K562 (cell line): ENCODE results near the gene KLHDC10. TPM values are rescaled to one million over a fixed set of nuclear protein-coding genes. Genes with fewer than 3 reads are reported as not detected.

Source experiments
- CBX8 ChIP-seq: fragments of 200-600 bp; sonication (generic); IDR thresholded peaks from 2 replicates; pipeline ENCODE4 v1.6.1; 2012; ENCODE audit warnings: borderline replicate concordance, mixed run types, low read depth, mild to moderate bottlenecking, moderate library complexity, mixed read lengths, low read length, control low read depth, inconsistent platforms; ENCODE audit not compliant: poor library complexity, severe bottlenecking; ENCODE audit errors: extremely low read depth
- CREM ChIP-seq: IDR thresholded peaks from 2 replicates; pipeline ENCODE4 v1.6.1; 2014; ENCODE audit warnings: antibody characterized with exemption, low read depth
- FOXM1 ChIP-seq, 2 experiments: fragments of 450-650 bp in 1 of 2; sonication (generic) in 1 of 2; formaldehyde crosslinking in 1 of 2; IDR thresholded peaks; 2 replicates each; pipeline versions ENCODE4 v1.6.1 to v1.9.0; 2017 to 2022; ENCODE audit warnings: low read depth in 2 of 2, mild to moderate bottlenecking in 2 of 2, missing genetic modification reagents in 1 of 2, moderate library complexity in 1 of 2
- HDAC2 ChIP-seq: fragments of 450-650 bp; IDR thresholded peaks from 2 replicates; pipeline ENCODE4 v1.6.1; 2016; ENCODE audit warnings: mild to moderate bottlenecking
- KDM1A ChIP-seq, 2 experiments: fragments of 450-650 bp; IDR thresholded peaks; 2 replicates each; pipeline ENCODE4 v1.6.1; 2016; ENCODE audit warnings: mild to moderate bottlenecking in 2 of 2
- MCM7 ChIP-seq, 2 experiments: fragments of 450-650 bp; IDR thresholded peaks; 2 replicates each; pipeline ENCODE4 v1.6.1; 2016 to 2018
- NFE2 ChIP-seq: IDR thresholded peaks from 2 replicates; pipeline ENCODE4 v1.6.1; 2014; ENCODE audit warnings: antibody characterized with exemption, low read depth
- PCBP2 ChIP-seq: fragments of 200-400 bp; formaldehyde crosslinking; IDR thresholded peaks from 2 replicates; pipeline ENCODE4 v1.6.1; 2018; ENCODE audit warnings: low read length, low read depth, mild to moderate bottlenecking, moderate library complexity; ENCODE audit not compliant: poor library complexity, severe bottlenecking
- PHF21A ChIP-seq: fragments of 450-650 bp; IDR thresholded peaks from 2 replicates; pipeline ENCODE4 v1.6.1; 2017; ENCODE audit warnings: low read depth, borderline replicate concordance
- SOX6 ChIP-seq: fragments of 450-650 bp; IDR thresholded peaks from 2 replicates; pipeline ENCODE4 v1.6.1; 2014; ENCODE audit warnings: mild to moderate bottlenecking
- TAF1 ChIP-seq: IDR thresholded peaks from 2 replicates; pipeline ENCODE4 v1.6.1; 2011; ENCODE audit warnings: mild to moderate bottlenecking, low read length, moderate library complexity; ENCODE audit not compliant: insufficient read depth, control insufficient read depth, severe bottlenecking; ENCODE audit errors: extremely low read depth
- TRIM24 ChIP-seq, 2 experiments: fragments of 450-650 bp; IDR thresholded peaks; 2 replicates each; pipeline ENCODE4 v1.6.1; 2016
- ZFX ChIP-seq: sonication (generic); formaldehyde crosslinking; IDR thresholded peaks from 2 replicates; pipeline ENCODE4 v1.8.0; 2022; ENCODE audit warnings: mild to moderate bottlenecking, missing genetic modification reagents, moderate library complexity
- ZNF316 ChIP-seq: fragments of 450-650 bp; IDR thresholded peaks from 2 replicates; pipeline ENCODE4 v1.6.1; 2016
- ZNF699 ChIP-seq: fragments of 250-450 bp; sonication (Bioruptor Pico); IDR thresholded peaks from 2 replicates; pipeline ENCODE4 v1.8.0; 2021; ENCODE audit warnings: mild to moderate bottlenecking, moderate library complexity; ENCODE audit not compliant: insufficient replicate concordance
- ZNF785 ChIP-seq: fragments of 250-450 bp; sonication (Bioruptor Pico); IDR thresholded peaks from 2 replicates; pipeline ENCODE4 v1.4.0; 2020; ENCODE audit warnings: mild to moderate bottlenecking
- polyA plus RNA-seq, 8 experiments: library from polyadenylated mRNA; depleted of rRNA in 4 of 8; stranded (reverse) in 5 of 8; unstranded in 3 of 8; fragments of >200 nt; fragmentation: Nextera tagmentation in 2 of 8; fragmentation: Illumina TruSeq in 1 of 8; extraction: Ambion mirVana in 2 of 8; extraction: Trizol in 1 of 8; gene quantifications; 2 replicates each; pipeline versions ENCODE4 v1.2.1 to v1.2.3, GENCODE V29; 2011 to 2014; ENCODE audit warnings: inconsistent platforms in 1 of 8, missing spikeins in 1 of 8
- total RNA-seq, 7 experiments: library from RNA; depleted of rRNA in 6 of 7; stranded (reverse); fragments of >200 nt in 6 of 7; fragmentation: Illumina TruSeq in 2 of 7; extraction: Trizol in 2 of 7; gene quantifications; 2 replicates each; pipeline versions ENCODE4 v1.2.1 to v1.2.3, GENCODE V29; 2011 to 2021; ENCODE audit warnings: low replicate concordance in 1 of 7
- TF ChIP-seq, protein P1 (sequence below): fragments of 450-650 bp; IDR thresholded peaks from 2 replicates; pipeline ENCODE4 v1.6.1; 2016; ENCODE audit warnings: borderline replicate concordance
- TF ChIP-seq, protein P2 (sequence below): fragments of 450-650 bp; IDR thresholded peaks from 2 replicates; pipeline ENCODE4 v1.6.1; 2017; ENCODE audit warnings: mild to moderate bottlenecking, moderate library complexity
- TF ChIP-seq, protein P3 (sequence below): sonication (generic); formaldehyde crosslinking; IDR thresholded peaks from 2 replicates; pipeline ENCODE4 v1.8.1; 2023; ENCODE audit warnings: mild to moderate bottlenecking, missing genetic modification reagents, moderate library complexity
- TF ChIP-seq, protein P4 (sequence below), 2 experiments: IDR thresholded peaks in 1 of 2; conservative IDR thresholded peaks in 1 of 2; 2 replicates each; pipeline ENCODE4 v1.6.1; 2016; ENCODE audit warnings: low read depth in 2 of 2, mild to moderate bottlenecking in 1 of 2, missing compliant biosample characterization in 1 of 2, missing genetic modification characterization in 1 of 2, moderate library complexity in 1 of 2

KLHDC10 gene
- total and polyA plus RNA-seq, 9 of the 15 experiments (the other 6 are each of a cell fraction or from before 2014, with no cell fraction given), result 9.8 to 80.5 (median 31.4) TPM

DNA sequence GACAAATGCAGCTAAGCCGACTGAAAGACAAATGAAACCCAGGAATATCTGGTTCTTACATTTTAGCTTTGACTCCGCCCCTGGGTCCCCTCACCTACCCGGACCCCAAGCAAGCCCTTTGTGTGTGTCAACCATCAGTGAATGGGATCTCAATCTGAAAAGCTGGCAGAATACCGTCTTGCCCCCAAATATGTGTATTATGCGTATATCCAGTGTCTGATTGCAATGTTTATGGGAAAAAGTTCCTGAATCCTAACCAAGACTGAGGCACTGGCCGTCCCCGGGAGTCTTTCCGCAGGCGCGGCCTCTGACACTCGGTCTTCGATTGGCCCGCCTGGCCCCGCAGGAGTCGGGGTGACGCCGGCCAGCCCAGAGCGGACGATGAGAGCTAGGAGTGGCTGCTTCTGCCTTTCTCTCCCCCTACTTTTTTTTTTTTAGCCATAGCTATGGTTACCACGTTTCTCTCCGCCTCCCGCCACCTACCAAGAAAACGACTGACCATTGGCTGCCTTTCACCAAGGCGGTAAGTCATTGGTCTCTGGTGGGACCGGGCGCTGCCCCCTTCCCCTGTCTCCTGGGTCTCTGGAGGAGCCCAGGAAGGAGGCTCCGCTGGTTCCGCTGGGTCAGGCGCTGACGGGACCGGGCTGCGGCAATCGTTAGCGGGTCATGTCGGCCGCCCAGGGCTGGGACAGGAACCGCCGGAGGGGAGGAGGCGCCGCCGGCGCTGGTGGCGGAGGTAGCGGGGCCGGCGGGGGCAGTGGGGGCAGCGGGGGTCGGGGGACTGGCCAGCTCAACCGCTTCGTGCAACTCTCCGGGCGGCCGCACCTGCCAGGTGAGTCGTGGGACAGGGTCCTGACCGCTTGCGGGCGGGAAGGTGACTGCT is at the start of gene KLHDC10 (continued):
- TF ChIP-seq ZFX (peak; percentile 90), NFE2 (no peak), TRIM24 (IDR thresholded peaks at IDR 0.05) (peak in 1 of 2 experiments; percentile 61; a peak in 2 of 4 replicates), SOX6 (peak; percentile 75), MCM7 (IDR thresholded peaks at IDR 0.05) (no peak), HDAC2 (peak; percentile 92), ZNF699 (CRISPR knock-in tag) (no peak), KDM1A (IDR thresholded peaks at IDR 0.05) (no peak), CREM (peak; percentile 94), ZNF785 (CRISPR knock-in tag) (no peak), TAF1 (peak; percentile 82), FOXM1 (IDR thresholded peaks at IDR 0.05; ENCODE audit: low read depth) (peak; percentile 95), FOXM1 (CRISPR knock-in tag; IDR thresholded peaks at IDR 0.05; ENCODE audit: low read depth) (0 out of 2 replicates have a peak, but pooled peaks have one; percentile 21), PCBP2 (no peak), CBX8 (no peak), ZNF316 (no peak), PHF21A (peak; percentile 75; the same call in 1 of the 2 replicates)
- TF ChIP-seq, protein P1, sequence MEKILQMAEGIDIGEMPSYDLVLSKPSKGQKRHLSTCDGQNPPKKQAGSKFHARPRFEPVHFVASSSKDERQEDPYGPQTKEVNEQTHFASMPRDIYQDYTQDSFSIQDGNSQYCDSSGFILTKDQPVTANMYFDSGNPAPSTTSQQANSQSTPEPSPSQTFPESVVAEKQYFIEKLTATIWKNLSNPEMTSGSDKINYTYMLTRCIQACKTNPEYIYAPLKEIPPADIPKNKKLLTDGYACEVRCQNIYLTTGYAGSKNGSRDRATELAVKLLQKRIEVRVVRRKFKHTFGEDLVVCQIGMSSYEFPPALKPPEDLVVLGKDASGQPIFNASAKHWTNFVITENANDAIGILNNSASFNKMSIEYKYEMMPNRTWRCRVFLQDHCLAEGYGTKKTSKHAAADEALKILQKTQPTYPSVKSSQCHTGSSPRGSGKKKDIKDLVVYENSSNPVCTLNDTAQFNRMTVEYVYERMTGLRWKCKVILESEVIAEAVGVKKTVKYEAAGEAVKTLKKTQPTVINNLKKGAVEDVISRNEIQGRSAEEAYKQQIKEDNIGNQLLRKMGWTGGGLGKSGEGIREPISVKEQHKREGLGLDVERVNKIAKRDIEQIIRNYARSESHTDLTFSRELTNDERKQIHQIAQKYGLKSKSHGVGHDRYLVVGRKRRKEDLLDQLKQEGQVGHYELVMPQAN, result peak; percentile 78
- TF ChIP-seq, protein P2, sequence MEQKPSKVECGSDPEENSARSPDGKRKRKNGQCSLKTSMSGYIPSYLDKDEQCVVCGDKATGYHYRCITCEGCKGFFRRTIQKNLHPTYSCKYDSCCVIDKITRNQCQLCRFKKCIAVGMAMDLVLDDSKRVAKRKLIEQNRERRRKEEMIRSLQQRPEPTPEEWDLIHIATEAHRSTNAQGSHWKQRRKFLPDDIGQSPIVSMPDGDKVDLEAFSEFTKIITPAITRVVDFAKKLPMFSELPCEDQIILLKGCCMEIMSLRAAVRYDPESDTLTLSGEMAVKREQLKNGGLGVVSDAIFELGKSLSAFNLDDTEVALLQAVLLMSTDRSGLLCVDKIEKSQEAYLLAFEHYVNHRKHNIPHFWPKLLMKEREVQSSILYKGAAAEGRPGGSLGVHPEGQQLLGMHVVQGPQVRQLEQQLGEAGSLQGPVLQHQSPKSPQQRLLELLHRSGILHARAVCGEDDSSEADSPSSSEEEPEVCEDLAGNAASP, result no peak
- TF ChIP-seq, protein P3, sequence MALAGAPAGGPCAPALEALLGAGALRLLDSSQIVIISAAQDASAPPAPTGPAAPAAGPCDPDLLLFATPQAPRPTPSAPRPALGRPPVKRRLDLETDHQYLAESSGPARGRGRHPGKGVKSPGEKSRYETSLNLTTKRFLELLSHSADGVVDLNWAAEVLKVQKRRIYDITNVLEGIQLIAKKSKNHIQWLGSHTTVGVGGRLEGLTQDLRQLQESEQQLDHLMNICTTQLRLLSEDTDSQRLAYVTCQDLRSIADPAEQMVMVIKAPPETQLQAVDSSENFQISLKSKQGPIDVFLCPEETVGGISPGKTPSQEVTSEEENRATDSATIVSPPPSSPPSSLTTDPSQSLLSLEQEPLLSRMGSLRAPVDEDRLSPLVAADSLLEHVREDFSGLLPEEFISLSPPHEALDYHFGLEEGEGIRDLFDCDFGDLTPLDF, result peak; percentile 86; the same call in 1 of the 2 replicates
- TF ChIP-seq, protein P4, sequence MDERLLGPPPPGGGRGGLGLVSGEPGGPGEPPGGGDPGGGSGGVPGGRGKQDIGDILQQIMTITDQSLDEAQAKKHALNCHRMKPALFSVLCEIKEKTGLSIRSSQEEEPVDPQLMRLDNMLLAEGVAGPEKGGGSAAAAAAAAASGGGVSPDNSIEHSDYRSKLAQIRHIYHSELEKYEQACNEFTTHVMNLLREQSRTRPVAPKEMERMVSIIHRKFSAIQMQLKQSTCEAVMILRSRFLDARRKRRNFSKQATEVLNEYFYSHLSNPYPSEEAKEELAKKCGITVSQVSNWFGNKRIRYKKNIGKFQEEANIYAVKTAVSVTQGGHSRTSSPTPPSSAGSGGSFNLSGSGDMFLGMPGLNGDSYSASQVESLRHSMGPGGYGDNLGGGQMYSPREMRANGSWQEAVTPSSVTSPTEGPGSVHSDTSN (CRISPR knock-in tag; IDR thresholded peaks at IDR 0.05; ENCODE audit: low read depth), result no peak
- TF ChIP-seq, protein P4 (tag; conservative IDR thresholded peaks at IDR 0.05; ENCODE audit: low read depth), result no peak
